SK-N-SH (cell line): ENCODE results near the gene VDR. TPM values are rescaled to one million over a fixed set of nuclear protein-coding genes. Genes with fewer than 3 reads are reported as not detected.
A peak's percentile ranks its signal among the peaks of the same experiment; 100 is the strongest.

Experiments
- CTCF ChIA-PET: fragments of 300-600, 350-600 bp; formaldehyde crosslinking; extraction: SDS; loops from one replicate; lab custom pipeline; 2021; lab: Yijun Ruan, JAX
- POLR2A ChIA-PET: fragments of 350-600 bp; sonication (Branson Sonifier 250); formaldehyde crosslinking; extraction: SDS; loops from one replicate; lab custom pipeline; 2020; ENCODE audit warnings: antibody characterized with exemption, inconsistent platforms; lab: Yijun Ruan, JAX
- DNase-seq: peaks from one replicate; pipeline ENCODE4 v3.0.0; 2012
- H2AFZ ChIP-seq: fragments of 200-600 bp; sonication (generic); 2 replicates; pipeline ENCODE4 v1.8.1; 2016; ENCODE audit warnings: antibody characterized with exemption, mild to moderate bottlenecking, low read depth
- H3F3A ChIP-seq: fragments of 200-600 bp; sonication (generic); replicated peaks from 2 replicates; pipeline ENCODE3; 2016; ENCODE audit warnings: antibody characterized with exemption, mild to moderate bottlenecking; ENCODE audit not compliant: insufficient read depth
- H3K27ac ChIP-seq, 2 experiments: fragments of 200-500 bp in 1 of 2; fragments of 200-600 bp in 1 of 2; sonication (Bioruptor generic) in 1 of 2; sonication (generic), shearing (Covaris generic) in 1 of 2; 2 replicates each; pipeline versions ENCODE4 v1.5.1 to v1.6.1; 2014 to 2016; ENCODE audit warnings: low read depth in 2 of 2, inconsistent platforms in 1 of 2, low read length in 1 of 2, mild to moderate bottlenecking in 1 of 2, mixed read lengths in 1 of 2
- H3K27me3 ChIP-seq: fragments of 200-600 bp; sonication (generic), shearing (Covaris generic); 2 replicates; pipeline ENCODE4 v1.6.1; 2016; ENCODE audit warnings: mixed run types; ENCODE audit not compliant: insufficient read depth
- H3K36me3 ChIP-seq, 2 experiments: fragments of 200-500 bp in 1 of 2; fragments of 200-600 bp in 1 of 2; sonication (Bioruptor generic) in 1 of 2; sonication (generic) in 1 of 2; replicated peaks in 1 of 2; 2 replicates each; pipeline versions ENCODE3 to v1.5.1; 2014 to 2016; ENCODE audit warnings: low read length in 1 of 2, mild to moderate bottlenecking in 1 of 2; ENCODE audit not compliant: insufficient read depth in 2 of 2, control insufficient read depth in 1 of 2
- H3K4me1 ChIP-seq, 2 experiments: fragments of 200-500 bp in 1 of 2; fragments of 200-600 bp in 1 of 2; sonication (Bioruptor generic) in 1 of 2; sonication (generic), shearing (Covaris generic) in 1 of 2; 2 replicates each; pipeline versions ENCODE4 v1.5.1 to v1.6.1; 2014 to 2016; ENCODE audit warnings: low read depth in 1 of 2, low read length in 1 of 2, mixed run types in 1 of 2; ENCODE audit not compliant: insufficient read depth in 2 of 2, control insufficient read depth in 1 of 2
- H3K4me2 ChIP-seq: fragments of 200-600 bp; sonication (generic), shearing (Covaris generic); 2 replicates; pipeline ENCODE4 v1.6.1; 2017; ENCODE audit warnings: mixed run types
- H3K4me3 ChIP-seq, 2 experiments: fragments of 200-500 bp in 1 of 2; fragments of 200-600 bp in 1 of 2; sonication (Bioruptor generic) in 1 of 2; sonication (generic), shearing (Covaris generic) in 1 of 2; 2 replicates each; pipeline versions ENCODE4 v1.5.1 to v1.8.1; 2014 to 2016; ENCODE audit warnings: low read depth in 2 of 2, inconsistent platforms in 1 of 2, low read length in 1 of 2, mild to moderate bottlenecking in 1 of 2, mixed read lengths in 1 of 2, moderate library complexity in 1 of 2
- H3K79me2 ChIP-seq: fragments of 200-600 bp; sonication (generic); 2 replicates; pipeline ENCODE4 v1.8.1; 2017; ENCODE audit warnings: mild to moderate bottlenecking; ENCODE audit not compliant: insufficient read depth
- H3K9ac ChIP-seq: fragments of 200-600 bp; sonication (generic); 2 replicates; pipeline ENCODE4 v1.6.1; 2017; ENCODE audit warnings: mixed run types
- H3K9me2 ChIP-seq: fragments of 200-600 bp; sonication (generic); 2 replicates; pipeline ENCODE4 v1.6.1; 2017; ENCODE audit warnings: mixed run types
- H3K9me3 ChIP-seq: fragments of 200-600 bp; sonication (generic); 2 replicates; pipeline ENCODE4 v1.6.1; 2017; ENCODE audit warnings: mixed run types, mild to moderate bottlenecking, moderate library complexity
- H4K20me1 ChIP-seq: fragments of 200-600 bp; sonication (generic); 2 replicates; pipeline ENCODE4 v1.6.1; 2017; ENCODE audit warnings: mild to moderate bottlenecking, mixed run types; ENCODE audit not compliant: insufficient read depth
- CHD2 ChIP-seq: fragments of 150-350 bp; IDR thresholded peaks from 2 replicates; pipeline ENCODE4 v1.6.1; 2018; ENCODE audit warnings: low read length; ENCODE audit not compliant: partially characterized antibody
- ELF1 ChIP-seq: IDR thresholded peaks from 2 replicates; pipeline ENCODE4 v1.4.0; 2012
- EP300 ChIP-seq, 2 experiments: IDR thresholded peaks; 2 replicates each; pipeline versions ENCODE4 v1.4.0 to v1.6.1; 2012; ENCODE audit warnings: borderline replicate concordance in 1 of 2, low read depth in 1 of 2, low read length in 1 of 2
- EZH2phosphoT487 ChIP-seq: fragments of 200-600 bp; sonication (generic); IDR thresholded peaks from 2 replicates; pipeline ENCODE4 v1.6.1; 2017; ENCODE audit warnings: low read depth, mixed run types, mild to moderate bottlenecking, antibody characterized with exemption, moderate library complexity, borderline replicate concordance
- FOSL2 ChIP-seq: IDR thresholded peaks from 2 replicates; pipeline ENCODE4 v1.4.0; 2012; ENCODE audit warnings: low read depth, mild to moderate bottlenecking, moderate library complexity, borderline replicate concordance
- FOXJ3 ChIP-seq: sonication (generic); formaldehyde crosslinking; IDR thresholded peaks from 2 replicates; pipeline ENCODE4 v1.5.1; 2020; ENCODE audit warnings: mild to moderate bottlenecking, missing genetic modification reagents
- GABPA ChIP-seq: IDR thresholded peaks from 2 replicates; pipeline ENCODE4 v1.4.0; 2012; ENCODE audit warnings: low read depth, mild to moderate bottlenecking
- IRF3 ChIP-seq: fragments of 150-350 bp; IDR thresholded peaks from 2 replicates; pipeline ENCODE4 v1.6.1; 2016; ENCODE audit warnings: mild to moderate bottlenecking, low read depth, low read length
- JUND ChIP-seq: IDR thresholded peaks from 2 replicates; pipeline ENCODE4 v1.4.0; 2012
- NFIC ChIP-seq: IDR thresholded peaks from 2 replicates; pipeline ENCODE4 v1.4.0; 2012; ENCODE audit warnings: borderline replicate concordance
- NRF1 ChIP-seq: IDR thresholded peaks from 2 replicates; pipeline ENCODE4 v1.6.1; 2012; ENCODE audit warnings: low read depth, mild to moderate bottlenecking, low read length
- RCOR1 ChIP-seq: fragments of 150-350 bp; IDR thresholded peaks from 2 replicates; pipeline ENCODE4 v1.6.1; 2017; ENCODE audit warnings: antibody characterized with exemption, low read length
- REST ChIP-seq: IDR thresholded peaks from 2 replicates; pipeline ENCODE4 v1.6.1; 2012; ENCODE audit warnings: mild to moderate bottlenecking, low read depth, low read length, moderate library complexity
- RXRA ChIP-seq: IDR thresholded peaks from 2 replicates; pipeline ENCODE4 v1.4.0; 2012; ENCODE audit warnings: low read depth, mild to moderate bottlenecking, borderline replicate concordance
- SIN3A ChIP-seq: IDR thresholded peaks from 2 replicates; pipeline ENCODE4 v1.6.1; 2012; ENCODE audit warnings: low read depth, mild to moderate bottlenecking, low read length, moderate library complexity, borderline replicate concordance
- TAF1 ChIP-seq: IDR thresholded peaks from 2 replicates; pipeline ENCODE4 v1.6.1; 2012; ENCODE audit warnings: low read depth, mild to moderate bottlenecking, low read length, moderate library complexity, borderline replicate concordance
- TCF12 ChIP-seq: IDR thresholded peaks from 2 replicates; pipeline ENCODE4 v1.4.0; 2012
- TEAD4 ChIP-seq: IDR thresholded peaks from 2 replicates; pipeline ENCODE4 v1.4.0; 2012; ENCODE audit warnings: mild to moderate bottlenecking, borderline replicate concordance; ENCODE audit not compliant: insufficient read depth
- USF1 ChIP-seq: IDR thresholded peaks from 2 replicates; pipeline ENCODE4 v1.4.0; 2012; ENCODE audit warnings: low read depth, borderline replicate concordance
- USF2 ChIP-seq: fragments of 150-350 bp; IDR thresholded peaks from 2 replicates; pipeline ENCODE4 v1.6.1; 2017; ENCODE audit warnings: antibody characterized with exemption, low read length, low read depth, borderline replicate concordance
- WGBS: methylation state at CpG from one replicate; pipeline ENCODE4 v1.1.6; 2017; ENCODE audit warnings: low lambda C conversion rate; 5-methylcytosine and 5-hydroxymethylcytosine counted together
- polyA plus RNA-seq, 3 experiments: library from polyadenylated mRNA; depleted of rRNA; stranded (reverse); fragments of >200 nt; gene quantifications; 2 replicates each; pipeline ENCODE4 v1.2.3, GENCODE V29; 2012

The VDR gene
- polyA plus RNA-seq, 1 of the 3 experiments (the other 2 are of a cell fraction), result 0.33 TPM

GRCh38 chr12:47819138-47819895 lies 85.5 kb downstream of the VDR start (continued):
- no peak for TF ChIP-seq TCF12
- TF ChIP-seq EZH2phosphoT487, result no peak
- TF ChIP-seq GABPA, result no peak
- no peak for TF ChIP-seq NFIC
- no peak for TF ChIP-seq IRF3
- TF ChIP-seq ELF1, result no peak
- 0 out of 2 replicates have a peak, but pooled peaks have one; percentile 27 for TF ChIP-seq TAF1
- TF ChIP-seq RXRA, result no peak
- TF ChIP-seq SIN3A, result peak; percentile 11; the same call in 1 of the 2 replicates
- no peak for TF ChIP-seq FOSL2
- TF ChIP-seq FOXJ3 (CRISPR knock-in tag), result no peak
- TF ChIP-seq NRF1, result no peak
- no peak for TF ChIP-seq REST
- no peak for TF ChIP-seq RCOR1

GRCh38 chr12:47818467-47819137 lies 86.2 kb downstream of the VDR start:
- Histone ChIP-seq H4K20me1 (peaks cover 51% of the 10 kb centered on the region), H3K9ac (peak overlapping the region; percentile 98), H2AFZ (no peak overlapping the region), H3K27ac (peak overlapping the region; percentile 90 to 92; a peak in 3 of 4 replicates), H3K4me1 (peaks cover 38 to 48% of the 10 kb centered on the region in 2 experiments), H3K79me2 (peaks cover 73% of the 10 kb centered on the region), H3F3A (peaks cover 9% of the 10 kb centered on the region), H3K4me2 (peak overlapping the region; percentile 97), H3K4me3 (peak overlapping the region; percentile 63 to 83)
- WGBS, result 63% methylated on average over 4 of the region's 23 CpGs
- peak; percentile 70 for DNase-seq
- CTCF ChIA-PET, result interaction anchor here (1.0 to 7.3 kb wide), 17 partner anchors 9 to 131 kb away, joined by 3 to 59 read pairs (median 5); no protein-coding TSS in a partner anchor
- TF ChIP-seq USF1 (no peak), EP300 (IDR thresholded peaks at IDR 0.05; ENCODE audit: borderline replicate concordance in 1 of 2, low read depth in 1 of 2, low read length in 1 of 2) (no peak), JUND (no peak), USF2 (no peak), TEAD4 (no peak), RCOR1 (no peak), CHD2 (no peak)
- TF ChIP-seq, all 33 proteins: peak for 0
- Histone ChIP-seq H3K9me2 (no peaks in the 10 kb centered on the region), H3K27me3 (no peaks in the 10 kb centered on the region), H3K36me3 (peaks cover 3 to 6% of the 10 kb centered on the region in 2 experiments), H3K9me3 (no peaks in the 10 kb centered on the region)
- POLR2A ChIA-PET, result interaction anchor here (1.1 kb wide), 1 partner anchor 11 kb away, joined by 3 read pairs; no protein-coding TSS in a partner anchor
